Right atrium auricular region (tissue), 2 donors: ENCODE results near the gene ATP2A3. TPM values are rescaled to one million over a fixed set of nuclear protein-coding genes. Genes with fewer than 3 reads are reported as not detected.
A peak's percentile ranks its signal among the peaks of the same experiment; 100 is the strongest.

Source experiments
- DNase-seq: peaks from one replicate; pipeline ENCODE4 v3.0.0-alpha.2; 2019; ENCODE audit warnings: low spot score
- H3K27ac ChIP-seq, 2 donors: fragments of 200-600 bp; sonication (generic); 1 replicate in 1 of 2; 2 replicates in 1 of 2; pipeline ENCODE4 v1.5.1; 2016 to 2019
- H3K27me3 ChIP-seq, 2 donors: fragments of 200-600 bp; sonication (generic); one replicate each; pipeline versions ENCODE4 v1.5.1 to v1.6.0; 2017 to 2019
- H3K36me3 ChIP-seq: fragments of 200-600 bp; sonication (generic); one replicate; pipeline ENCODE4 v1.5.1; 2016
- H3K4me1 ChIP-seq, 2 donors: fragments of 200-600 bp; sonication (generic); one replicate each; pipeline versions ENCODE4 v1.5.1 to v1.6.0; 2017 to 2019
- H3K4me3 ChIP-seq, 2 donors: fragments of 200-600 bp; sonication (generic); 1 replicate in 1 of 2; 2 replicates in 1 of 2; pipeline ENCODE4 v1.5.1; 2017 to 2019; ENCODE audit warnings: mild to moderate bottlenecking in 1 of 2, moderate library complexity in 1 of 2
- H3K9me3 ChIP-seq, 2 donors: fragments of 200-600 bp; sonication (generic); one replicate each; pipeline ENCODE4 v1.5.1; 2019
- CTCF ChIP-seq, 2 donors: fragments of 200-600 bp; sonication (generic); IDR thresholded peaks; one replicate each; pipeline ENCODE4 v1.5.1; 2019; ENCODE audit warnings: antibody characterized with exemption in 2 of 2
- total RNA-seq, 2 donors: library from RNA; depleted of rRNA; stranded (reverse); fragments of >200 nt; gene quantifications; one replicate each; pipeline ENCODE4 v1.1.0, GENCODE V29; 2016

ATP2A3 gene
- 10 to 100 TPM in 1 of 2 donors, 1 to 10 TPM in 1; 5.5 to 12.2 TPM for total RNA-seq

GRCh38 chr17:3964203-3965117 is at the start of gene ATP2A3:
Gene ATP2A3, minus strand, starts transcription at chr17:3964437. Its CDS starts 146 bp downstream, at chr17:3964291.
- peak within 1 kb of the TSS; percentile 46 to 58 for H3K27ac ChIP-seq
- DNase-seq, result no peak
- H3K27me3 ChIP-seq, result peaks cover 3 to 5% of the 10 kb centered on the region in 2 donors
- H3K4me3 ChIP-seq, result peak within 1 kb of the TSS; percentile 34 to 57
- no peaks in the 10 kb centered on the region for H3K36me3 ChIP-seq
- H3K4me1 ChIP-seq, result peaks cover 0 to 54% of the 10 kb centered on the region in 2 donors
- TF ChIP-seq CTCF (IDR thresholded peaks at IDR 0.05), result no peak
- H3K9me3 ChIP-seq, result no peaks in the 10 kb centered on the region

- Histone ChIP-seq H3K9me3 (no peaks in the 10 kb centered on the region), H3K36me3 (peaks cover 77% of the 10 kb centered on the region), H3K4me1 (peaks cover 4 to 17% of the 10 kb centered on the region in 2 donors), H3K27ac (no peak overlapping the region), H3K4me3 (no peak overlapping the region), H3K27me3 (no peaks in the 10 kb centered on the region)
- no peak for DNase-seq
- no peak for TF ChIP-seq CTCF (IDR thresholded peaks at IDR 0.05)
Measured at GRCh38 chr17:4010754-4011153, 46.5 kb upstream of the ATP2A3 start.

GRCh38 chr17:4009186-4009785 is 45.0 kb upstream of the ATP2A3 start:
- TF ChIP-seq CTCF (IDR thresholded peaks at IDR 0.05), result no peak
- Histone ChIP-seq H3K36me3 (peaks cover 62% of the 10 kb centered on the region), H3K4me3 (no peak overlapping the region), H3K27ac (peak overlapping the region; percentile 31 to 41), H3K27me3 (no peaks in the 10 kb centered on the region), H3K9me3 (no peaks in the 10 kb centered on the region), H3K4me1 (peaks cover 4 to 24% of the 10 kb centered on the region in 2 donors)
- no peak for DNase-seq

GRCh38 chr17:4008441-4009185 is 44.4 kb upstream of the ATP2A3 start:
- H3K27me3 ChIP-seq, result no peaks in the 10 kb centered on the region
- no peak for TF ChIP-seq CTCF (IDR thresholded peaks at IDR 0.05)
- peaks cover 56% of the 10 kb centered on the region for H3K36me3 ChIP-seq
- peaks cover 4 to 29% of the 10 kb centered on the region in 2 donors for H3K4me1 ChIP-seq
- no peaks in the 10 kb centered on the region for H3K9me3 ChIP-seq
- no peak for DNase-seq
- peak overlapping the region; percentile 31 to 41 for H3K27ac ChIP-seq
- no peak overlapping the region for H3K4me3 ChIP-seq

GRCh38 chr17:4008082-4008435 is 43.8 kb upstream of the ATP2A3 start:
- DNase-seq, result no peak
- H3K27ac ChIP-seq, result no peak overlapping the region
- H3K36me3 ChIP-seq, result peaks cover 50% of the 10 kb centered on the region
- no peaks in the 10 kb centered on the region for H3K9me3 ChIP-seq
- H3K4me1 ChIP-seq, result peaks cover 4 to 29% of the 10 kb centered on the region in 2 donors
- H3K27me3 ChIP-seq, result no peaks in the 10 kb centered on the region
- no peak overlapping the region for H3K4me3 ChIP-seq
- peak in 1 of 2 donors; percentile 21 for TF ChIP-seq CTCF (IDR thresholded peaks at IDR 0.05)
